Stomach (tissue), 9 donors: ENCODE data around the gene CUTC. TPM values are rescaled to one million over a fixed set of nuclear protein-coding genes. Genes with fewer than 3 reads are reported as not detected.
"Not testable (repeated sequence)": the region's sequence is repeated elsewhere in the genome, so short reads cannot be mapped to it uniquely, and the experiment has no call there.

Experiments
- DNase-seq, 2 donors: peaks; one replicate each; pipeline versions ENCODE4 v3.0.0 to v3.0.0-alpha.2; 2013 to 2019
- H3K27ac ChIP-seq, 5 donors: fragments of 200-600 bp in 4 of 5; sonication (generic) in 4 of 5; one replicate each; pipeline ENCODE4 v1.5.1; 2013 to 2019; ENCODE audit warnings: mild to moderate bottlenecking in 1 of 5, moderate library complexity in 1 of 5
- H3K27me3 ChIP-seq, 3 donors: fragments of 200-600 bp; sonication (generic); one replicate each; pipeline ENCODE4 v1.5.1; 2017 to 2019; ENCODE audit warnings: mixed run types in 1 of 3
- H3K36me3 ChIP-seq, 4 donors: fragments of 200-600 bp; sonication (generic); 1 replicate in 3 of 4; 2 replicates in 1 of 4; pipeline ENCODE4 v1.5.1; 2016 to 2019
- H3K4me1 ChIP-seq, 4 donors: fragments of 200-600 bp; sonication (generic); one replicate each; pipeline ENCODE4 v1.5.1; 2016 to 2019
- H3K4me3 ChIP-seq, 4 donors: fragments of 200-600 bp; sonication (generic) in 3 of 4; one replicate each; pipeline ENCODE4 v1.5.1; 2016 to 2019; ENCODE audit warnings: mild to moderate bottlenecking in 1 of 4
- H3K9me3 ChIP-seq, 4 donors: fragments of 200-600 bp; sonication (generic); one replicate each; pipeline ENCODE4 v1.5.1; 2016 to 2019
- EP300 ChIP-seq: sonication (generic); formaldehyde crosslinking; IDR thresholded peaks from one replicate; pipeline ENCODE4 v1.6.1; 2017; ENCODE audit warnings: antibody characterized with exemption
- POLR2A ChIP-seq, 4 donors: fragments of 450-650 bp; IDR thresholded peaks; one replicate each; pipeline ENCODE4 v1.6.1; 2016; ENCODE audit warnings: antibody characterized with exemption in 4 of 4, control low read depth in 2 of 4, mild to moderate bottlenecking in 1 of 4, moderate library complexity in 1 of 4
- POLR2AphosphoS5 ChIP-seq, 3 donors: sonication (generic); formaldehyde crosslinking; IDR thresholded peaks; one replicate each; pipeline ENCODE4 v1.6.1; 2016; ENCODE audit warnings: antibody characterized with exemption in 3 of 3
- WGBS, 5 donors: extraction: QIAGEN DNeasy Blood & Tissue Kit in 3 of 5; methylation state at CpG; one replicate each; pipeline versions ENCODE4 v1.1.5 to v1.1.7; 2013 to 2018; 5-methylcytosine and 5-hydroxymethylcytosine counted together
- intact Hi-C: fragments of 100-400 bp; cut with DNase I; formaldehyde crosslinking; loops from one replicate; pipeline ENCODE4 v1.15.1; 2023; ENCODE audit warnings: low total_unique reads
- polyA plus RNA-seq, 3 donors: library from polyadenylated mRNA; stranded (reverse); fragments of 200-250 nt; gene quantifications; one replicate each; pipeline ENCODE4 v1.2.3, GENCODE V29; 2013
- total RNA-seq, 5 donors: library from RNA; depleted of rRNA; stranded (reverse); fragments of >200 nt; gene quantifications; one replicate each; pipeline versions ENCODE4 v1.1.0 to v1.2.3, GENCODE V29; 2014 to 2016
- TF ChIP-seq, protein P1 (sequence below), 7 experiments: fragments of 450-650 bp in 4 of 7; fragments of 200-600 bp in 3 of 7; sonication (generic) in 3 of 7; IDR thresholded peaks; one replicate each; pipeline ENCODE4 v1.5.1; 2016 to 2019; ENCODE audit warnings: antibody characterized with exemption in 7 of 7, control low read depth in 2 of 7, mild to moderate bottlenecking in 1 of 7
- donor health status: healthy with polysubstance abuse.
- donor health status: Bipolar disorder and iron deficiency.
- donor health status: healthy.

The CUTC gene
- total and polyA plus RNA-seq, 8 donors = 2.6 to 63.0 (median 30.8) TPM

DNA sequence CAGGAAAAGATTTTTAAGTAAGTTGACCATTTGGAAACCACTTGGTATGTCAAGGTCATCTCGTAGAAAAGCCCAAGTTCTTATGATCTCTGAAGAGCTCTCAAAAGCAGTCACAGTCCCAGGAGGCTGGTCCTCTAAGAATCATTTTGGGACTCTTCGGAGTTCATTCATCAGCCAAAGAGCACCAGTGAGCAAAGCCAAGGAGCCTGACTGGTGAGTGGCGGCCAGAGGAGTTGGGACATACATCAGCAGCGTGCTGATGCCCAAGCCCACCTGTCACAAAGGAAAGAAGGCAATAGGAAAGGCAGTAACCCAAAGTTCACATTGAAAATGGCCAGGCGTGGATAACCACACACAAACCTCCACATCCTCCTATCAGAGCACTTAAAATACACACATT, 17.6 kb upstream of the CUTC start:
- DNase-seq = no peak
- H3K4me1 ChIP-seq = peaks cover 0 to 11% (median 0%) of the 10 kb centered on the region in 4 donors
- H3K36me3 ChIP-seq = peaks cover 39 to 96% (median 91%) of the 10 kb centered on the region in 4 donors
- WGBS, 5 donors = 89 to 94% (median 93%) methylated on average over 5 of the region's 5 CpGs
- H3K27ac ChIP-seq = no peak overlapping the region
- no peaks in the 10 kb centered on the region for H3K9me3 ChIP-seq
- TF ChIP-seq EP300 (no peak), POLR2AphosphoS5 (IDR thresholded peaks at IDR 0.05) (no peak)
- H3K4me3 ChIP-seq = no peak overlapping the region
- intact Hi-C loops = loop anchor here (10.0 kb wide), 1 partner anchor 80 kb away; no protein-coding TSS in a partner anchor
- no peaks in the 10 kb centered on the region for H3K27me3 ChIP-seq

- Histone ChIP-seq H3K4me3 (no peak overlapping the region), H3K27me3 (no peaks in the 10 kb centered on the region), H3K9me3 (no peaks in the 10 kb centered on the region), H3K4me1 (no peaks in the 10 kb centered on the region), H3K36me3 (peaks cover 65 to 100% (median 99%) of the 10 kb centered on the region in 4 donors), H3K27ac (no peak overlapping the region)
- 42 to 66% (median 54%) methylated on average over 2 of the region's 2 CpGs for WGBS, 5 donors
- TF ChIP-seq EP300 = no peak
- no peak for DNase-seq
- intact Hi-C loops = no loop called here
These were observed 11.6 kb upstream of the CUTC start for GRCh38 chr10:99720387-99720786.

DNA sequence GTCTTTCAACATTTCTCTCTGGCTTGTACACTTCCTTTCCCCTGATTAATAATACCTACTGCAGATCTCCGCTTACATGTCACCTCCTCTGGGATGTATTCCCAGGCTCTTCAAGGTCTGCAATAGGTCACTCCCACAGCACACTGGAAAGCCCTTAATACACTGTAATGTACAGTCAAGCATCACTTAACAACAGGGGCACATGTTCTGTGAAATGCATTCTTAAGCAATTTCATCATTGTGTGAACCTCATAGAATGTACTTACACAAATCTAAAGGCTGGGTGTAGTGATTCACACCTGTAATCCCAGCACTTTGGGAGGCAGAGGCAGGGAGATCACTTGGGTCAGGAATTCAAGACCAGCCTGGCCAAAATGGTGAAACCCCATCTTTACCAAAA, 2.0 kb upstream of the CUTC start:
- DNase-seq = no peak
- Histone ChIP-seq H3K27ac (no peak overlapping the region), H3K9me3 (no peaks in the 10 kb centered on the region), H3K27me3 (no peaks in the 10 kb centered on the region), H3K36me3 (peaks cover 17 to 48% (median 43%) of the 10 kb centered on the region in 4 donors), H3K4me3 (no peak overlapping the region), H3K4me1 (peaks cover 12 to 38% (median 30%) of the 10 kb centered on the region in 4 donors)
- WGBS, 5 donors = 89 to 100% (median 96%) methylated on average over 1 of the region's 1 CpG
- TF ChIP-seq, protein P1, sequence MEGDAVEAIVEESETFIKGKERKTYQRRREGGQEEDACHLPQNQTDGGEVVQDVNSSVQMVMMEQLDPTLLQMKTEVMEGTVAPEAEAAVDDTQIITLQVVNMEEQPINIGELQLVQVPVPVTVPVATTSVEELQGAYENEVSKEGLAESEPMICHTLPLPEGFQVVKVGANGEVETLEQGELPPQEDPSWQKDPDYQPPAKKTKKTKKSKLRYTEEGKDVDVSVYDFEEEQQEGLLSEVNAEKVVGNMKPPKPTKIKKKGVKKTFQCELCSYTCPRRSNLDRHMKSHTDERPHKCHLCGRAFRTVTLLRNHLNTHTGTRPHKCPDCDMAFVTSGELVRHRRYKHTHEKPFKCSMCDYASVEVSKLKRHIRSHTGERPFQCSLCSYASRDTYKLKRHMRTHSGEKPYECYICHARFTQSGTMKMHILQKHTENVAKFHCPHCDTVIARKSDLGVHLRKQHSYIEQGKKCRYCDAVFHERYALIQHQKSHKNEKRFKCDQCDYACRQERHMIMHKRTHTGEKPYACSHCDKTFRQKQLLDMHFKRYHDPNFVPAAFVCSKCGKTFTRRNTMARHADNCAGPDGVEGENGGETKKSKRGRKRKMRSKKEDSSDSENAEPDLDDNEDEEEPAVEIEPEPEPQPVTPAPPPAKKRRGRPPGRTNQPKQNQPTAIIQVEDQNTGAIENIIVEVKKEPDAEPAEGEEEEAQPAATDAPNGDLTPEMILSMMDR (IDR thresholded peaks at IDR 0.05) = no peak
- no peak for TF ChIP-seq POLR2A (IDR thresholded peaks at IDR 0.05)
- TF ChIP-seq EP300 = no peak
- TF ChIP-seq POLR2AphosphoS5 (IDR thresholded peaks at IDR 0.05) = no peak
- intact Hi-C loops = no loop called here

DNA sequence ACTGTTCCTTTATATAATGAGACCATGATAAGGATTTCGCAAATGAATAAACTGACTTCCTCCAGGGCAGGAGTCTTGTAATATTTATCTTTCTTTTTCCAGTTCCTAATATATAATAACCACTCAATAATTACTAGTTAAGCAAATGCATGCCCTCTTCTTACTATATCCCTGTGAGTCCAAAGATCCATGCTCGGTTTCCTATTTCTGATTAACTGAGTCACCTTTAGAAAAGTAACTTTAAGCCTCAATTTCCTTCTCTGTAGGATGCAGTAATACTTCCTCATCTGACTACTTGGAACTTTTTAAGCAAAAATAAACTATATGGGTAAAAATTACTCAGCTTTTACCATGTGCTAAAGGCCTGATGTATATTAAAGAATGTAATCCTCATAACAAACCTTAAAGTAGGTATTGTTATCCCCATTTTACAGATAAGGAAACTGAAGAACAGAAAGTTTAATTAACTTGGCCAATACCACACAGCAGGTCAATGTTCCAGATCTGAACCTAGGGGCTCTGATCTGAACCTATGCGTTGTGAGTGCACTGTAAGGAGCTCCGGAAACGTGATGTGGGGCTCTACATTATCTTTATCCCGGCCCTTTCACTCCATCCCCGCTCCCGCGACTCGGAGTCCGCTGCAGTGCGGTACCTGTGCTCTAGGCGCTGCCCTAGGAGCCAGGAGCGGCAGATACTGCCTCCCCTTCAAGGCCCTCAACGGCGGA, 565 bp upstream of the CUTC start:
- H3K27ac ChIP-seq = peak overlapping the region; percentile 91 to 98 (median 95)
- H3K4me3 ChIP-seq = peak overlapping the region; percentile 66 to 84 (median 78)
- peak in 1 of 2 donors; percentile 16 for DNase-seq
- 2 to 5% (median 3%) methylated on average over 16 of the region's 16 CpGs for WGBS, 5 donors
- intact Hi-C loops = no loop called here
- TF ChIP-seq, protein P1 (IDR thresholded peaks at IDR 0.05) = peak in 1 of 7 experiments; percentile 6
- no peak for TF ChIP-seq POLR2A (IDR thresholded peaks at IDR 0.05)
- H3K4me1 ChIP-seq = peaks cover 12 to 48% (median 34%) of the 10 kb centered on the region in 4 donors
- H3K36me3 ChIP-seq = peaks cover 11 to 39% (median 35%) of the 10 kb centered on the region in 4 donors
- H3K9me3 ChIP-seq = no peaks in the 10 kb centered on the region
- H3K27me3 ChIP-seq = no peaks in the 10 kb centered on the region

- Histone ChIP-seq H3K27me3 (no peaks in the 10 kb centered on the region), H3K36me3 (peaks cover 4 to 39% (median 36%) of the 10 kb centered on the region in 4 donors), H3K4me3 (peak overlapping the region; percentile 66 to 84 (median 78)), H3K9me3 (no peaks in the 10 kb centered on the region), H3K4me1 (peaks cover 12 to 48% (median 34%) of the 10 kb centered on the region in 4 donors), H3K27ac (peak overlapping the region in 3 of 5 donors; percentile 95 to 98 (median 96))
- TF ChIP-seq, protein P1 (IDR thresholded peaks at IDR 0.05) = no peak
- TF ChIP-seq EP300 (no peak), POLR2AphosphoS5 (IDR thresholded peaks at IDR 0.05) (no peak), POLR2A (IDR thresholded peaks at IDR 0.05) (no peak)
- peak in 1 of 2 donors; percentile 11 for DNase-seq
- 78 to 84% (median 80%) methylated on average over 8 of the region's 8 CpGs for WGBS, 5 donors
- intact Hi-C loops = no loop called here
These were observed 1.3 kb downstream of the CUTC start for GRCh38 chr10:99733366-99733765.

GRCh38 chr10:99734111-99734510, 2.1 kb downstream of the CUTC start:
- Histone ChIP-seq H3K4me3 (peak overlapping the region in 1 of 4 donors; percentile 84), H3K36me3 (peaks cover 4 to 39% (median 37%) of the 10 kb centered on the region in 4 donors), H3K4me1 (peaks cover 12 to 48% (median 34%) of the 10 kb centered on the region in 4 donors)
- DNase-seq, H3K9me3 ChIP-seq, intact Hi-C loops, H3K27me3 ChIP-seq, H3K27ac ChIP-seq: not testable (repeated sequence)
- 94 to 99% (median 96%) methylated on average over 10 of the region's 10 CpGs for WGBS, 5 donors
